ENCODE data around the gene PTPRD. TPM values are rescaled to one million over a fixed set of nuclear protein-coding genes. Genes with fewer than 3 reads are reported as not detected.

PTPRD gene
- total and polyA plus RNA-seq, 9 of the 15 experiments (the other 6 are each of a cell fraction or from before 2014, with no cell fraction given) = 0.11 TPM; not detected in 8

DNA sequence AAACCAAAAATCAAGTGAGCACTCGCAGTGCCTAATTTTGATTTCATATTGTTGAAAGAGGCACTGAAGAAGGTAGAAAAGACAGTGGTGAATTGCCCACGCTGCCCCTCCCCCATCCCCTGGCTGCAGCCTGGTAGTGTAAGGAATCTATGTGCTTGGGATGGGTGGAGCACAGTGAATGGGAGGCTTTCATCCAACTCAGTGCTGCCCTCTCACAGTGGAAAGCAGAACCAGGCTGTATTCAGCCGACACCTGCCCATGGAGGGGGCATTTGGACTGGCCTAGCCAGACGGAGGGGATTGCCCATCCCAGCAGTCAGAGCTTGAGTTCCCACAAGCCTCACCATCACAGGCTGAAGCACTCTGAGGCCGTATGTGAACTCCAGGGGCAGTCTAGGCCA is 2012.9 kb downstream of the PTPRD start:
- intact Hi-C loops (cut with micrococcal nuclease) = no loop called here
- H3K9me3 ChIP-seq (replicated peaks; ENCODE audit: control insufficient read depth, insufficient read depth, low read depth, low read length) = no peaks in the 10 kb centered on the region
- CTCF ChIA-PET (ENCODE audit: low intra/inter-chr PET ratio) = no interaction called here

More for the DNA sequence above, 2012.9 kb downstream of the PTPRD start:
- in situ Hi-C loops (cut with MboI) = no loop called here
- DNase-seq (ENCODE audit: extremely low read depth in 1 of 4, low spot score in 3 of 4) (no peak), FAIRE-seq (no peak), ATAC-seq (no peak)
- Histone ChIP-seq H3K4me1 (replicated peaks in 1 of 2; ENCODE audit: control insufficient read depth in 2 of 2, insufficient read depth in 2 of 2, low read length in 2 of 2) (no peaks in the 10 kb centered on the region), H3K27me3 (ENCODE audit: control insufficient read depth in 2 of 2, insufficient read depth in 2 of 2, low read length in 2 of 2) (no peaks in the 10 kb centered on the region), H3K4me3 (no peak overlapping the region), H3K27ac (ENCODE audit: extremely low read depth, low read depth, low read length) (no peak overlapping the region), H3K9me1 (ENCODE audit: control insufficient read depth, insufficient read depth, low read length) (no peaks in the 10 kb centered on the region), H3K9ac (ENCODE audit: insufficient read depth in 1 of 2, low read depth in 2 of 2, low read length in 2 of 2) (no peak overlapping the region), H4K20me1 (replicated peaks; ENCODE audit: control insufficient read depth, insufficient read depth, low read length) (no peaks in the 10 kb centered on the region), H3K79me2 (ENCODE audit: control insufficient read depth, insufficient read depth, low read length) (no peaks in the 10 kb centered on the region), H2AFZ (ENCODE audit: low read depth, low read length) (no peak overlapping the region), H3K4me2 (ENCODE audit: insufficient read depth, low read length) (no peak overlapping the region), H3K36me3 (ENCODE audit: control insufficient read depth, insufficient read depth, low read length) (no peaks in the 10 kb centered on the region)
- POLR2A ChIA-PET = no interaction called here
- TF ChIP-seq GATAD2A (IDR thresholded peaks at IDR 0.05) (no peak), HCFC1 (IDR thresholded peaks at IDR 0.05; ENCODE audit: low read depth, low read length) (no peak), RBBP5 (IDR thresholded peaks at IDR 0.05; ENCODE audit: borderline replicate concordance, insufficient read depth, low read length, poor library complexity, severe bottlenecking) (no peak), ZNF41 (CRISPR knock-in tag; conservative IDR thresholded peaks at IDR 0.05) (no peak), RAD51 (IDR thresholded peaks at IDR 0.05; ENCODE audit: borderline replicate concordance, low read depth) (no peak), MAFF (IDR thresholded peaks at IDR 0.05; ENCODE audit: low read length) (no peak), PCBP1 (IDR thresholded peaks at IDR 0.05; ENCODE audit: low read depth, low read length, poor library complexity, severe bottlenecking) (no peak)
- TF ChIP-seq, protein P1, sequence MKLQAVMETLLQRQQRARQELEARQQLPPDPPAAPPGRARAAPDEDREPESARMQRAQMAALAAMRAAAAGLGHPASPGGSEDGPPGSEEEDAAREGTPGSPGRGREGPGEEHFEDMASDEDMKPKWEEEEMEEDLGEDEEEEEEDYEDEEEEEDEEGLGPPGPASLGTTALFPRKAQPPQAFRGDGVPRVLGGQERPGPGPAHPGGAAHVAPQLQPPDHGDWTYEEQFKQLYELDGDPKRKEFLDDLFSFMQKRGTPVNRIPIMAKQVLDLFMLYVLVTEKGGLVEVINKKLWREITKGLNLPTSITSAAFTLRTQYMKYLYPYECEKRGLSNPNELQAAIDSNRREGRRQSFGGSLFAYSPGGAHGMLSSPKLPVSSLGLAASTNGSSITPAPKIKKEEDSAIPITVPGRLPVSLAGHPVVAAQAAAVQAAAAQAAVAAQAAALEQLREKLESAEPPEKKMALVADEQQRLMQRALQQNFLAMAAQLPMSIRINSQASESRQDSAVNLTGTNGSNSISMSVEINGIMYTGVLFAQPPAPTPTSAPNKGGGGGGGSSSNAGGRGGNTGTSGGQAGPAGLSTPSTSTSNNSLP (IDR thresholded peaks at IDR 0.05; ENCODE audit: borderline replicate concordance, low read depth, low read length) = no peak
- TF ChIP-seq, protein P2, sequence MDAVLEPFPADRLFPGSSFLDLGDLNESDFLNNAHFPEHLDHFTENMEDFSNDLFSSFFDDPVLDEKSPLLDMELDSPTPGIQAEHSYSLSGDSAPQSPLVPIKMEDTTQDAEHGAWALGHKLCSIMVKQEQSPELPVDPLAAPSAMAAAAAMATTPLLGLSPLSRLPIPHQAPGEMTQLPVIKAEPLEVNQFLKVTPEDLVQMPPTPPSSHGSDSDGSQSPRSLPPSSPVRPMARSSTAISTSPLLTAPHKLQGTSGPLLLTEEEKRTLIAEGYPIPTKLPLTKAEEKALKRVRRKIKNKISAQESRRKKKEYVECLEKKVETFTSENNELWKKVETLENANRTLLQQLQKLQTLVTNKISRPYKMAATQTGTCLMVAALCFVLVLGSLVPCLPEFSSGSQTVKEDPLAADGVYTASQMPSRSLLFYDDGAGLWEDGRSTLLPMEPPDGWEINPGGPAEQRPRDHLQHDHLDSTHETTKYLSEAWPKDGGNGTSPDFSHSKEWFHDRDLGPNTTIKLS (IDR thresholded peaks at IDR 0.05; ENCODE audit: borderline replicate concordance, low read depth) = no peak
- TF ChIP-seq, protein P3, sequence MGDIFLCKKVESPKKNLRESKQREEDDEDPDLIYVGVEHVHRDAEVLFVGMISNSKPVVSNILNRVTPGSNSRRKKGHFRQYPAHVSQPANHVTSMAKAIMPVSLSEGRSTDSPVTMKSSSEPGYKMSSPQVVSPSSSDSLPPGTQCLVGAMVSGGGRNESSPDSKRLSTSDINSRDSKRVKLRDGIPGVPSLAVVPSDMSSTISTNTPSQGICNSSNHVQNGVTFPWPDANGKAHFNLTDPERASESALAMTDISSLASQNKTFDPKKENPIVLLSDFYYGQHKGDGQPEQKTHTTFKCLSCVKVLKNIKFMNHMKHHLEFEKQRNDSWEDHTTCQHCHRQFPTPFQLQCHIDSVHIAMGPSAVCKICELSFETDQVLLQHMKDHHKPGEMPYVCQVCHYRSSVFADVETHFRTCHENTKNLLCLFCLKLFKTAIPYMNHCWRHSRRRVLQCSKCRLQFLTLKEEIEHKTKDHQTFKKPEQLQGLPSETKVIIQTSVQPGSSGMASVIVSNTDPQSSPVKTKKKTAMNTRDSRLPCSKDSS (IDR thresholded peaks at IDR 0.05; ENCODE audit: low read depth, partially characterized antibody) = no peak
- BruUV-seq (replicated peaks) = no TSS peak
- 4% methylated on average over 4 of the region's 5 CpGs for WGBS (ENCODE audit: insufficient coverage, low coverage, missing lambda C conversion rate)
